CD4-positive, alpha-beta T cell treated with Interleukin-15 for 1 hour (primary cell): ENCODE data around the gene KLHL35.
"Not testable (repeated sequence)": the region's sequence is repeated elsewhere in the genome, so short reads cannot be mapped to it uniquely, and the experiment has no call there.

Experiments used
- DNase-seq: peaks from one replicate; pipeline ENCODE4 v3.0.0-alpha.2; 2020

The KLHL35 gene

DNA sequence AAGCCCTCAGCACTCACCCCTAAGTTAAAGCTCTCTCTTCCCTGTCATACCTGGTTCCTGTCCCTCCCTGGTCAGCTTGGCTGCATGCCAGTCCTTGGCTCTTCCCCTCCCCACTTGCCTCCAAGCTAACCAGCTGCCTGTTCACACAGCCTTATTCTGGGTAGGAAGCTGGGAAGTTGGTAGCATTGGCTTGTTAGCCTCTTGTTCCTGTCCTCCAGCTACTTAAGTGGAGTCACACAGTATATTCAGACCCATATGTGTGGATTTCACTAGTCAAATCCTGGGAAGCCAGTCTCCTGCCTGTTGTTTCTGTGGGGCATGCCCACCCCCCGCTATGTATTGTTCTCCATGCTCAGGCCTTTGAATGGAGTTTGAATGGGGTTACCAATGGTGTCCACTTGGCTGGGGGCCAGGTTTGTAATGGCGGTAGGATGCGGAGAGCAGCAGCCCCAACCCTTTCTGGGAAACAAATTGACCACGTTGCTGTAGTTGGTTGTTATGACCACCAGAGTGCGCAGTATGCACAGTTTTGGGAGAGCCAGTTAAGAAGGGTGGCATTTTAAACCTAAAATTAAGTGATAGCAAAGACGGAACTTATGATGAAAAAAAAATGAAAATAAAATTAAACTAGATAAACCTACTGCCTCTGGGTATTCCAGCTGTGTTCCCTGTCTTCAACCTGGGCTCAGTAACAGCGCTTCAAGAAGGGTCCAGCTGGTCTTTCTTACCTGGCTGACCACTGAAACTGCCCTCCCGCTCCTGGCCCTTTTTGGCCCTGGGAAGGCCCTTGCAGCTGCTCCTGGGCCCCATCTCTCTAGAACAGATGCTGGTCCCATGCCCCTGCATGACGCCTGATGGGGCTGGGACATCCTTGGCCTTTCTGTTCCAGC, 44.4 kb downstream of the KLHL35 start:
- DNase-seq: peak; percentile 78

DNA sequence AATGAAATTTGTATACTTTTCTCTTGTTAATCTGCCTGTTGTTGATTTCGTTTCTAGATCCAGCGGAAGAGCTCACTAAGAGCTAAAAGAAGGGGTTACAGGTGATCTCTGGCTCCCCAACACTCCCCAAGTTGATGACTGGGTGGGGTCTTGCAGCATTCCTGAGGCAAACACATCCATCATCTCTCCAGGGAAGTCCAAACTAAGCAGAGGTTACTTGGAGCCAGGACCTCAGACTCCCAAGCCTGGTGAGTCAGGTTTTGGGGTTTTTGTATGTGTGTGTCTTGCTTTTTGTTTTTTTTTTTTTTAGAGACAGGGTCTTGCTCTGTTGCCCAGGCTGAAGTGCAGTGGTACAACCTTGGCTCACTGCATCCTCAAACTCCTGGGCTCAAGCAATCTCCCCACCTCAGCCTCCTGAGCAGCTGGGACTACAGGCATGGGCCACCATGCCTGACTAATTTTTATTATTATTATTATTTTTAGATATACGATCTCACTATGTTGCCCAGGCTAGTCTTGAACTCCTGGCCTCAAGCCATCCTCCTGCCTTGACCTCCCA, 45.2 kb downstream of the KLHL35 start:
- DNase-seq: no peak

DNA sequence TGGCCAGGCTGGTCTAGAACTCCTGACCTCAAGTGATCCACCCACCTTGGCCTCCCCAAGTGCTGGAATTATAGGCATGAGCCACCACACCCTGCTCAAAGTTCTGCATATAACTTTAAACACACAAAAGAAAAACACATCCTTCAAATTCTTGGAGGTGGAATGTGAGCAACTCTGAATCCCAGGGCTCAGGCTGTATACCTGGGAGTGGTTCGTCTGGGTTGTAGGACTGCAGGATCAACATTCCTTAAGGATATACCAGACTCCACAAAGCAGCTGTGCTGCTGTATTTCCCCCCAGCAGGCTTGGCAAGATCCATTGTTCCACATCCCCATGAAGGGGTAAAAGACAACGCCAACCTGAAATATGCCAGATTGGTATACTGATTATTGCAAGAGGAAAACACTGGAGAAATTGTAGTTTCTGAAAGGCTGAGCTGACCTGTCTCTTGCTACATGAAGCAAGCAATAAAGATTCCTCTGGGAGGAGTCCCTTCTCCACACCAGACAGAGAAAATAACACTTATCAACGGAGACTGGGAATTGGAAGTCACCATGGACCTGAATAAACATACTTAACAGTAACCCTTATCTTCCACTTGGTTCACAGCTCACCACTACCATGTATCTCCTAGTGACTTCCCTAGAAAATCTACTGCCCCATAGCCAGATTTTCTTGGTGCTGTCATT, 45.9 kb downstream of the KLHL35 start:
- no peak for DNase-seq

DNA sequence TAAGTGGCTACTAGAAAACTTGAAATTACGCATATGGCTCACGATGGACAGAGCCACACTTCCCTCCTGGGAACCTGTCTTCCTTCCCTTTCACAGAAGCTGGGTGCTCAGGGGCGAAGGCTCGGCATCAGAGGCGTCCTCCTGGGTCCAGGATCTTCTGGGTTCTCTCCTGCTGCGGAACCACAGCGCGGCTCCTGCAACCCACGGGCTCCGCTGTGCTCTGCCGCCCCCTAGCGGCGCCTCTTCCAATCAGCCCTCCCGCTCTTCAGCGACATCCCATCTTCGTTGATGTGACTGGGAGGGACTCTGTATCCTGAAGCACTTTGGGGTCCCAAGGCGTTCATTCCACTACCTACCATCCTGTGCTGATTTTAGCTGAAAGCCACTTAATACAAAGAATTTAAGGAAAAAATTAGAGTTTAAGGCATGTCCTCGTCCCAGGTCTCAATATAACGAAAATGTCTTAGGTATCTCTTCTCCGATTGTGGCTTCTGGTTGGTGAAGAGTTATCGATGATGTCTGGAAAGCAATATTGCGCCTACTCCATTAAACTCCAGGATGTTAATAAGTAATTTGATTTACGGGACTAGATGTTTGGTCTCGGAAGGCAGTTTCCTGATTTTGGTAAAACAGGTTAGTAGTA, 48.4 kb downstream of the KLHL35 start:
- peak; percentile 75 for DNase-seq

DNA sequence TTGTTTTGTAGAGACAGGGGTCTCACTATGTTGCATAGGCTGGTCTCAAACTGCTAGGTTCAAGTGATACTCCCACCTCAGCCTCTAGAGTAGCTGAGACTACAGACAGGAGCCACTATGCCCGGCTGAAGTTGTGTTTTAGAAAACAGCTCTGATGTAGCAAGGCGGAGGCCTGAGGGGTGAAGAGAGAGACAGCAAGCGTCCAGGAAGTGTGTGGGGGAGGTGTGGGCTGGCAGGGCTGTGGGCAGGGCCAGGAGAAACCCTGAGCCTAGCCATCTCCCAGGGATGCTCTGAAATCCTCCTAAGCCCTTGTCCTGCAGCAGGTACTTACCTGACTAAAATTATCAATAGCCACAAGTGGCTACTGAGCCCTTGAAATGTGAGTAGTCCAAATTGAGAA, 49.8 kb downstream of the KLHL35 start:
- DNase-seq: peak; percentile 51

DNA sequence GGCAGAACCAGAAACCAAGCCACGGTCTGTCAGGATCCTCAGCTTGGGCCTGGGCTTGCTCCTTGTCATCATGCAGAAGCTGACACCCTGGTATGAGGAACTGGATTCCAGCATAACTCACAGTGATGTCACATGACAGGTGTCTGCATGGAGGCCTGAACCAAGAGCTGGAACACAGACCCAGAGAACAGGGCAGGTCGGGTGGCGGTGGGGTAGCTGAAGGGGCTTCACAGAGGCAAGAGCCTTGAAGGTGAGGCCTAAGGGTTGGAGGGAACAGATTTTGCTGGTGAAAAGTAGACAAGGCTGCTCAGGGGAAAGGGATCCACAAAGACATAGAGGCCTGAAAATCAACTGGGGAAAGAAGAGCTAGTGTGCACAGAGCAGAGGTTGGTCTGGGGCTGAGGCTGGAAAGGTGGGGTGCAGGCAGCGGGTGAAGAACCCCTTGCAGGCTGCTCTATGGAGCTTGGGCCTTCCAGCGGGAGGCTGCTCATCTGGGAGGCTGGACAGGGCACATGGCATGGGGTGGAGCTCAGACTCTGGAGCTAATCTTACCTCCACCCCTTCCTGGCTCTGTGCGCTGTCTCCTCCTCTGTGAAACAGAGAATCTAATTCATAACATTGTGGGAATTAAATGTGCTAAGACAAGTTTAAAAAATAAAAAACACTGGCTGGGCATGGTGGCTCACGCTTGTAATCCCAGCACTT, 52.1 kb downstream of the KLHL35 start:
- peak; percentile 33 for DNase-seq

DNA sequence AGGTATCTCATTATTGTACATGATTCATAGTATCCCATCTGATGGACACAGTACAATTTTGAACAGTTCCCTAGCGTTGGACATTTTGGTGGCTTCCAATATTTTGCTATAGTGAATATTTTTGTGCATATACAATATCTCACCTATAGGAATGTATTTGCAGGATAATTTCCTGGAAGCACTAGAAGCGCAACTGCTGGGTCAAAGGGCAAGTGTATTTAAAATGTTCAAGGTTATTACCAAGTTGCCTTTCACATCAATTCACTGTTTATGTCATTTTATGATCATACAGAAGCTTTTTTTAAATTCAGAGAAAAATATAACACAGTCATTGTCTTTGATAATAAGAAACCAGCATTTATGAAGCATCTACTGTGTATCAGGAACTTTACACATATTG, 52.8 kb downstream of the KLHL35 start:
- no peak for DNase-seq

DNA sequence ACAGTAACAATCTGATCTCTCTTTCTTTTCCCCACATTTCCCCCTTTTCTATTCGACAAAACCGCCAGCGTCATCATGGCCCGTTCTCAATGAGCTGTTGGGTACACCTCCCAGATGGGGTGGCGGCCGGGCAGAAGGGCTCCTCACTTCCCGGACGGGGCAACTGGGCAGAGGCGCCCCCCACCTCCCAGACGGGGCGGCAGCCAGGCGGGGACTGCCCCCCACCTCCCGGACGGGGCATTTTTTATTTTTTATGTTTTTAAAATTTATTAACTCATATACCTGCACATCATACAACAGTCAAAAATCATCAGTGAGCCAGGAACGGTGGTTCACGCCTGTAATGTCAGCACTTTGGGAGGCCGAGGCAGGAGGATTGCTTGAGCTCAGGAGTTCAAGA, 54.2 kb downstream of the KLHL35 start:
- DNase-seq: not testable (repeated sequence)

DNA sequence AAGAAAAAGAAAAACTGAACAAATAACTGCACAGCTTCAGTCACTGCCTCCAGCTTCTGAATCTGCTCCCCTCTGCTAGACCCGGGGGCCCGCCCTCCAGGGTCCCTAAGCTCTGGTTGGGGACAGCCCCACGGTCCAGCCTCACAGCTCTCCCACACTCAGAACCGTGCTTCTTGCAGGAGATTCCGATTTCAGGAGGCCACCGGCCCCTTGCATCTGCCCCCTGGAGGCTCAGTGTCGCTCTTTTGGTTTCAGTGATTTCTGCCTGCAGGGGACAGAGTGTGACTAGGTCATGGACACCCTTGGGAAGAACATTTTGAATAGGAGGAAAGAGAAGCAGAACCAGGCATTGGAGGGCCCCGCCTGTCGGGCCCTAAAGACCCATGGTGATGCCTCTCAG, 56.8 kb downstream of the KLHL35 start:
- DNase-seq: no peak

DNA sequence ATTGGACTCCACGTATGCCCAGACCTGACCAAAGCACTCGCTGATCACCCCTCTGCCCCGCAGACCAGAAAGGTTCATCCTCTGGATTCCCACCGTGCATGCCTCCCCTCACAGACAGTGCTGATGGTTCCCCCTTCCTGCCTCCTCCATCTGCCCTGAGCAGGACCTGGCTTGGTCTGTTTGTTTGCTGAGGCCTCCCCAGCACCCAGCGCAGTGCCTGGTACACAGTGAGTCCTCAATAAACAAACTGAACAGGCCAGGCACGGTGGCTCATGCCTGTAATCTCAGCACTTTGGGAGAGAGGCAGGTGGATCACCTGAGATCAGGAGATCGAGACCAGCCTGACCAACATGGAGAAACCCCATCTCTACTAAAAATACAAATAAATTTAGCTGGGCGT, 57.4 kb downstream of the KLHL35 start:
- no peak for DNase-seq

DNA sequence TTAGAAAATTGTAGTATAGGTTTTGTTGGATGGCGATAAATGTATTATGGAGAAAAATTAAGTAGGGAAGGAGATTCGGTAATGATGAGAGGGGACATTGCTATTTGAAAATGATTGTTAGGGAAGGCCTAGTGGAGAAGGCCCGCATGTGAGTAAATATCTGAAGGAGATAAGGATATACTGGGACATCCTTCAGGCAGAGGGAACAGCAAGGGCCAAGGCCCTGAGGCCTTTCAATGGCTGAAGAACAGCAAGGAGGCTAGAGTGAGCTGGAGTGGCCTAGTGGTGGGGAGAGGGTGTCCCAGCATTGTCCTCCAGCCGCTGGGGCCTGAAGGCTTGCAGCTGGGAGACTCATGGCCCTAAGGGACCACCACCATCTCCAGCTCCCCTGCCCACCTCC, 58.4 kb downstream of the KLHL35 start:
- no peak for DNase-seq

DNA sequence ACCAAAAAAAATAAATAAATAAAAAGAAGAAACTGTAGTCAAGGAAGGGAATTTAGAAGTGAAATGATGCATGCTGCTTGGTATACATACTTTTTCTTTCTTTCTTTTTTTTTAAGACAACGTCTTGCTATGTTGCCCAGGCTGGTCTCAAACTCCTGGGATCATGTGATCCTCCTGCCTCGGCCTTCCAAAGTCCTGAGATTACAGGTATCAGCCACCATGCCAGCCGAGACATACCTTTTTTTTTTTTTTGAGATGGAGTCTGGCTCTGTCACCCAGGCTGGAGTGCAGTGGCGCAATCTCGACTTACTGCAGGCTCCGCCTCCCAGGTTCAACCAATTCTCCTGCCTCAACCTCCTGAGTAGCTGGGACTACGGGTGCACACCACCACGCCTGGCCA, 59.8 kb downstream of the KLHL35 start:
- DNase-seq: no peak
